ENCODE measurements around the gene CSAD.
"Not testable (repeated sequence)": the region's sequence is repeated elsewhere in the genome, so short reads cannot be mapped to it uniquely, and the experiment has no call there.

The CSAD gene

GRCh38 chr12:53208877-53209463 is 28.2 kb upstream of the CSAD start:
- no peak for DNase-seq
- Histone ChIP-seq H3K36me3 (0 out of 2 replicates have a peak, but pooled peaks cover 2% of the 10 kb centered on the region), H3K27me3 (no peaks in the 10 kb centered on the region), H3K9me3 (no peaks in the 10 kb centered on the region), H3K4me3 (ENCODE audit: low read depth, low read length) (no peak overlapping the region), H3K4me1 (peaks cover 4% of the 10 kb centered on the region; the same call in 1 of the 2 replicates)
- TF ChIP-seq CTCF (IDR thresholded peaks at IDR 0.05; ENCODE audit: low read depth, low read length), result no peak

- Histone ChIP-seq H3K4me1 (peaks cover under 1% of the 10 kb centered on the region; the same call in 1 of the 2 replicates), H3K4me3 (ENCODE audit: low read depth, low read length) (no peak overlapping the region), H3K9me3 (no peaks in the 10 kb centered on the region), H3K27me3 (no peaks in the 10 kb centered on the region), H3K36me3 (0 out of 2 replicates have a peak, but pooled peaks cover 2% of the 10 kb centered on the region)
- TF ChIP-seq CTCF (IDR thresholded peaks at IDR 0.05; ENCODE audit: low read depth, low read length), result no peak
- DNase-seq, result no peak
These were observed 27.7 kb upstream of the CSAD start for GRCh38 chr12:53208435-53208834.

GRCh38 chr12:53207042-53207441 is 26.3 kb upstream of the CSAD start, which contains the start of gene ITGB7:
Gene ITGB7 (minus strand): TSS chr12:53207251. CDS start chr12:53200443, 6,808 bp downstream.
- DNase-seq, result no peak
- TF ChIP-seq CTCF (IDR thresholded peaks at IDR 0.05; ENCODE audit: low read depth, low read length), result no peak
- Histone ChIP-seq H3K4me1 (no peaks in the 10 kb centered on the region), H3K9me3 (no peaks in the 10 kb centered on the region), H3K4me3 (ENCODE audit: low read depth, low read length) (no peak within 1 kb of the TSS), H3K27me3 (no peaks in the 10 kb centered on the region), H3K36me3 (no peaks in the 10 kb centered on the region)

- no peak for TF ChIP-seq CTCF (IDR thresholded peaks at IDR 0.05; ENCODE audit: low read depth, low read length)
- Histone ChIP-seq H3K4me1 (no peaks in the 10 kb centered on the region), H3K27me3 (no peaks in the 10 kb centered on the region), H3K4me3 (ENCODE audit: low read depth, low read length) (no peak overlapping the region), H3K9me3 (no peaks in the 10 kb centered on the region), H3K36me3 (no peaks in the 10 kb centered on the region)
- no peak for DNase-seq
These were observed 25.2 kb upstream of the CSAD start for GRCh38 chr12:53205747-53206419.

- no peaks in the 10 kb centered on the region for H3K4me1 ChIP-seq
- TF ChIP-seq CTCF (IDR thresholded peaks at IDR 0.05; ENCODE audit: low read depth, low read length), result no peak
- no peaks in the 10 kb centered on the region for H3K9me3 ChIP-seq
- no peaks in the 10 kb centered on the region for H3K27me3 ChIP-seq
- no peak overlapping the region for H3K4me3 ChIP-seq (ENCODE audit: low read depth, low read length)
- H3K36me3 ChIP-seq, result no peaks in the 10 kb centered on the region
- DNase-seq, result no peak
These were observed 23.6 kb upstream of the CSAD start for GRCh38 chr12:53204351-53204750.

- not testable (repeated sequence) for H3K27me3 ChIP-seq; H3K4me3 ChIP-seq (ENCODE audit: low read depth, low read length); H3K4me1 ChIP-seq; H3K9me3 ChIP-seq; H3K36me3 ChIP-seq; DNase-seq
These were observed 21.6 kb upstream of the CSAD start for GRCh38 chr12:53202316-53202715.

All from BE2C (cell line).